PC-3 (cell line): ENCODE measurements around the gene TEX26. TPM values are rescaled to one million over a fixed set of nuclear protein-coding genes. Genes with fewer than 3 reads are reported as not detected.

ENCODE experiments used
- ATAC-seq: fragments of 200-7000 bp; cut with Tn5 transposase; 2 replicates; pipeline ENCODE4 v1.9.1; 2020; ENCODE audit warnings: mild to moderate bottlenecking, moderate library complexity
- BruUV-seq: library from RNA; stranded (reverse); fragments of 400-500 nt; replicated peaks from 2 replicates; lab custom pipeline; 2021; lab: Mats Ljungman, UMichigan
- CTCF ChIA-PET: fragments of 300-600 bp; sonication (Branson Sonifier 250); formaldehyde crosslinking; loops from one replicate; lab custom pipeline; 2022; ENCODE audit warnings: antibody characterized with exemption; lab: Charles Lee
- POLR2A ChIA-PET: fragments of 300-600 bp; sonication (Branson Sonifier 250); formaldehyde crosslinking; loops from one replicate; lab custom pipeline; 2022; ENCODE audit warnings: antibody characterized with exemption; ENCODE audit not compliant: unreplicated experiment; lab: Charles Lee
- DNase-seq: peaks from one replicate; pipeline ENCODE4 v3.0.0-alpha.2; 2015
- H2AFZ ChIP-seq: fragments of 300-600 bp; sonication (generic); 2 replicates; pipeline ENCODE4 v1.6.0; 2016; ENCODE audit warnings: antibody characterized with exemption, low read length
- H3F3A ChIP-seq: fragments of 300-600 bp; sonication (generic); one replicate; pipeline ENCODE4 v1.6.0; 2017; ENCODE audit warnings: antibody characterized with exemption, low read length, control low read depth, mild to moderate bottlenecking; ENCODE audit not compliant: unreplicated experiment
- H3K27ac ChIP-seq: fragments of 300-600 bp; sonication (generic); 2 replicates; pipeline ENCODE4 v1.5.1; 2016; ENCODE audit warnings: mild to moderate bottlenecking, low read length
- H3K27me3 ChIP-seq: fragments of 300-600 bp; sonication (generic); 2 replicates; pipeline ENCODE4 v1.6.1; 2016; ENCODE audit warnings: low read length, mixed read lengths
- H3K36me3 ChIP-seq: fragments of 300-600 bp; sonication (generic); 2 replicates; pipeline ENCODE4 v1.6.1; 2016; ENCODE audit warnings: low read depth, mixed run types, low read length, mixed read lengths
- H3K4me1 ChIP-seq: fragments of 300-600 bp; sonication (generic); 2 replicates; pipeline ENCODE4 v1.5.1; 2016; ENCODE audit warnings: low read length; ENCODE audit not compliant: insufficient read depth
- H3K4me2 ChIP-seq: fragments of 300-600 bp; sonication (generic); 2 replicates; pipeline ENCODE4 v1.6.0; 2016; ENCODE audit warnings: low read length
- H3K4me3 ChIP-seq: fragments of 300-600 bp; sonication (generic); 2 replicates; pipeline ENCODE4 v1.5.1; 2016; ENCODE audit warnings: mild to moderate bottlenecking, low read length, mixed read lengths
- H3K79me2 ChIP-seq: fragments of 300-600 bp; sonication (generic); 2 replicates; pipeline ENCODE4 v1.6.1; 2017; ENCODE audit warnings: low read length, mixed read lengths
- H3K9ac ChIP-seq: fragments of 300-600 bp; sonication (generic); 2 replicates; pipeline ENCODE4 v1.6.0; 2016; ENCODE audit warnings: mild to moderate bottlenecking, low read length
- H3K9me2 ChIP-seq: fragments of 300-600 bp; sonication (generic); replicated peaks from 2 replicates; pipeline ENCODE4 v1.6.1; 2016; ENCODE audit warnings: mixed run types, low read length, mixed read lengths
- H3K9me3 ChIP-seq: fragments of 300-600 bp; sonication (generic); 2 replicates; pipeline ENCODE4 v1.6.1; 2016; ENCODE audit warnings: low read length, mixed read lengths
- H4K20me1 ChIP-seq: fragments of 300-600 bp; sonication (generic); 2 replicates; pipeline ENCODE4 v1.6.1; 2016; ENCODE audit warnings: low read length, mixed read lengths
- CTCF ChIP-seq: fragments of 300-600 bp; sonication (generic); conservative IDR thresholded peaks from 2 replicates; pipeline ENCODE4 v1.5.1; 2017; ENCODE audit warnings: antibody characterized with exemption, low read depth, mild to moderate bottlenecking, low read length
- EZH2 ChIP-seq: fragments of 300-600 bp; sonication (generic); IDR thresholded peaks from one replicate; pipeline ENCODE4 v1.6.1; 2017; ENCODE audit warnings: antibody characterized with exemption, mild to moderate bottlenecking, low read length; ENCODE audit not compliant: unreplicated experiment
- EZH2phosphoT487 ChIP-seq: fragments of 300-600 bp; sonication (generic); IDR thresholded peaks from 2 replicates; pipeline ENCODE4 v1.6.1; 2018; ENCODE audit warnings: mild to moderate bottlenecking, antibody characterized with exemption, low read length, borderline replicate concordance
- intact Hi-C: fragments of 100-400 bp; cut with micrococcal nuclease; formaldehyde crosslinking; loops from 2 replicates; pipeline ENCODE4 v1.9.0; 2023
- total RNA-seq: library from RNA; depleted of rRNA; stranded (reverse); fragments of >200 nt; gene quantifications from 2 replicates; pipeline ENCODE4 v1.2.3, GENCODE V29; 2014; rRNA removed

Gene TEX26
- total RNA-seq, 1 experiment from 2014 or later = not detected

- H3K4me2 ChIP-seq = no peak overlapping the region
- no peaks in the 10 kb centered on the region for H3K79me2 ChIP-seq
- no peak overlapping the region for H2AFZ ChIP-seq
- ChIA-PET CTCF (no interaction called here), POLR2A (no interaction called here)
- no peak for ATAC-seq
- no peak for DNase-seq
- no peaks in the 10 kb centered on the region for H3K4me1 ChIP-seq
- H3K27ac ChIP-seq = no peak overlapping the region
- H4K20me1 ChIP-seq = no peaks in the 10 kb centered on the region
- no peaks in the 10 kb centered on the region for H3F3A ChIP-seq
- H3K9me2 ChIP-seq = no peaks in the 10 kb centered on the region
- no TSS peak for BruUV-seq
- no peaks in the 10 kb centered on the region for H3K36me3 ChIP-seq
- TF ChIP-seq EZH2 (no peak), CTCF (no peak), EZH2phosphoT487 (no peak)
- no peak overlapping the region for H3K4me3 ChIP-seq
- H3K9me3 ChIP-seq = no peaks in the 10 kb centered on the region
- H3K9ac ChIP-seq = no peak overlapping the region
- intact Hi-C loops = no loop called here
- H3K27me3 ChIP-seq = peaks cover 55% of the 10 kb centered on the region
These were observed 90.6 kb downstream of the TEX26 start for GRCh38 chr13:31022928-31023530.

Other genes with a start within 250 kb of the TEX26 start
- gene ALOX5AP, start 197.1 kb upstream of the TEX26 start, total RNA-seq = not detected in 2 replicates
- not detected in 2 replicates for gene MEDAG, start 26.4 kb upstream of the TEX26 start, total RNA-seq
- gene HSPH1, start 229.2 kb downstream of the TEX26 start, total RNA-seq = 83.7 and 102 TPM in 2 replicates